ENCODE results near the gene COL26A1.

GRCh38 chr7:101365956-101366355 is 3.3 kb downstream of the COL26A1 start:
- TF ChIP-seq EP300 (IDR thresholded peaks at IDR 0.05) (no peak), POLR2A (IDR thresholded peaks at IDR 0.05) (no peak)
- TF ChIP-seq, protein P1, sequence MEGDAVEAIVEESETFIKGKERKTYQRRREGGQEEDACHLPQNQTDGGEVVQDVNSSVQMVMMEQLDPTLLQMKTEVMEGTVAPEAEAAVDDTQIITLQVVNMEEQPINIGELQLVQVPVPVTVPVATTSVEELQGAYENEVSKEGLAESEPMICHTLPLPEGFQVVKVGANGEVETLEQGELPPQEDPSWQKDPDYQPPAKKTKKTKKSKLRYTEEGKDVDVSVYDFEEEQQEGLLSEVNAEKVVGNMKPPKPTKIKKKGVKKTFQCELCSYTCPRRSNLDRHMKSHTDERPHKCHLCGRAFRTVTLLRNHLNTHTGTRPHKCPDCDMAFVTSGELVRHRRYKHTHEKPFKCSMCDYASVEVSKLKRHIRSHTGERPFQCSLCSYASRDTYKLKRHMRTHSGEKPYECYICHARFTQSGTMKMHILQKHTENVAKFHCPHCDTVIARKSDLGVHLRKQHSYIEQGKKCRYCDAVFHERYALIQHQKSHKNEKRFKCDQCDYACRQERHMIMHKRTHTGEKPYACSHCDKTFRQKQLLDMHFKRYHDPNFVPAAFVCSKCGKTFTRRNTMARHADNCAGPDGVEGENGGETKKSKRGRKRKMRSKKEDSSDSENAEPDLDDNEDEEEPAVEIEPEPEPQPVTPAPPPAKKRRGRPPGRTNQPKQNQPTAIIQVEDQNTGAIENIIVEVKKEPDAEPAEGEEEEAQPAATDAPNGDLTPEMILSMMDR (IDR thresholded peaks at IDR 0.05), result no peak

All from stomach (tissue), 4 donors.